Measurements from ENCODE around the gene KBTBD12. TPM values are rescaled to one million over a fixed set of nuclear protein-coding genes. Genes with fewer than 3 reads are reported as not detected.
A peak's percentile ranks its signal among the peaks of the same experiment; 100 is the strongest.

Gene KBTBD12
- total and polyA plus RNA-seq, 11 donors: 13.2 to 47.1 (median 29.7) TPM

DNA sequence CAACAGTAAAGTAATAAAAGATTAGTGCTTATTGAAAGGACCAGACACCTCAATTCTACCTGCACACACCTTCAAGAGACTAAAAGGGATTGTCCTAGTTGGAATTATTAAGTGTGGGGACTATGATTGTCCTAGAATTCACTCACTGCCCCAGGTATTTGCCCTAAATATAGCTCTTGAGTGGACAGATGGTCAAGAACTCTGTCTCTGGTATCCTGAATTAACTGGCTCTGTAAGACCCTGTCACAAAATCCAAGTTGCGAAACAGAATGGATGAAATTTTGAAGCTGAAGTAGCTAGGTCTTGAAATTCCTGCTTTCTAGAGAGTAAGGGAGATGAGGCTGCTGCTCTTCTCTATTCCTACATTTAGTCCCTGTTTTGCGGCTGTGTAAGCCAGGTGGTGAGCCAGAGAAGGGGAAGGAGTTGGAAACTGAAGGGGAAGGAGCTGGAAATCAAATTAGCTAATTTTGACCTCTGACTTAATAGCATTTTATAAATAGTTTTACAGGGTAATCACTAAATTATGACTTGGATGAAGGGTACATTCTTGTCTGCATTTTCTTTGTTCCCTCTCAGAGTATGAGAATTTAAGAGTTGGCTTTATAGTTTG lies 34.5 kb downstream of the KBTBD12 start:
- H3K27me3 ChIP-seq: no peaks in the 10 kb centered on the region

DNA sequence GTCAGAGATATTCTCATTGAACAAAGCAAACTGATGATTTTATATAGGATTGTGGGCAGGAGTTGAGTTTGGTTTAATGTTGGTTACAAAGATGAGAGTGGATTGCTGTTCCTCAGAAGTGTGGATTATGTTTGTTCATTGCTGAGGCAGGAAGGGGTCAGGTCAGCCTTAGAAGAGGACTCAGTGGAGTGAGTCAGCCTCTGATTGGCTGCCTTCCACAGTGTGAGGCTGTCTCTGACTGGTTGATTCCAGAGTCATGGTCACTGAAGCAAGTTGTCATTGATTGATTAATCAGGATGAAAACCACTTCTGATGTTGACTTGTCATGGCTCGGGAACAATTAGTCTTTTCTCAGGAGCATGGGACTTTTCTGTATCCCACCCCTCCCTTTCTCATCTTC lies 36.2 kb downstream of the KBTBD12 start:
- no peak for TF ChIP-seq POLR2A (IDR thresholded peaks at IDR 0.05)
- TF ChIP-seq, protein P1, sequence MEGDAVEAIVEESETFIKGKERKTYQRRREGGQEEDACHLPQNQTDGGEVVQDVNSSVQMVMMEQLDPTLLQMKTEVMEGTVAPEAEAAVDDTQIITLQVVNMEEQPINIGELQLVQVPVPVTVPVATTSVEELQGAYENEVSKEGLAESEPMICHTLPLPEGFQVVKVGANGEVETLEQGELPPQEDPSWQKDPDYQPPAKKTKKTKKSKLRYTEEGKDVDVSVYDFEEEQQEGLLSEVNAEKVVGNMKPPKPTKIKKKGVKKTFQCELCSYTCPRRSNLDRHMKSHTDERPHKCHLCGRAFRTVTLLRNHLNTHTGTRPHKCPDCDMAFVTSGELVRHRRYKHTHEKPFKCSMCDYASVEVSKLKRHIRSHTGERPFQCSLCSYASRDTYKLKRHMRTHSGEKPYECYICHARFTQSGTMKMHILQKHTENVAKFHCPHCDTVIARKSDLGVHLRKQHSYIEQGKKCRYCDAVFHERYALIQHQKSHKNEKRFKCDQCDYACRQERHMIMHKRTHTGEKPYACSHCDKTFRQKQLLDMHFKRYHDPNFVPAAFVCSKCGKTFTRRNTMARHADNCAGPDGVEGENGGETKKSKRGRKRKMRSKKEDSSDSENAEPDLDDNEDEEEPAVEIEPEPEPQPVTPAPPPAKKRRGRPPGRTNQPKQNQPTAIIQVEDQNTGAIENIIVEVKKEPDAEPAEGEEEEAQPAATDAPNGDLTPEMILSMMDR (IDR thresholded peaks at IDR 0.05): no peak
- peak in 1 of 5 donors; percentile 44 for DNase-seq

More for the DNA sequence above, 34.5 kb downstream of the KBTBD12 start:
- Histone ChIP-seq H3K4me1 (peaks cover 0 to 28% (median 16%) of the 10 kb centered on the region in 12 donors), H3K27ac (peak overlapping the region in 8 of 12 donors; percentile 30 to 90 (median 74)), H3K9me3 (no peaks in the 10 kb centered on the region), H3K36me3 (peaks cover 0 to 5% (median 0%) of the 10 kb centered on the region in 9 donors), H3K4me3 (no peak overlapping the region)
- ATAC-seq: no peak
- TF ChIP-seq POLR2A (IDR thresholded peaks at IDR 0.05): no peak
- TF ChIP-seq, protein P1 (IDR thresholded peaks at IDR 0.05): no peak
- 65 to 71% (median 71%) methylated on average over 2 of the region's 2 CpGs for WGBS, 4 donors
- intact Hi-C loops (cut with DNase I): loop anchor here in 3 of 10 donors (5.0 kb wide), 1 partner anchor 32 kb away; the partner anchor contains the start of gene KBTBD12 (in 3 of the 3)
- no peak for DNase-seq

DNA sequence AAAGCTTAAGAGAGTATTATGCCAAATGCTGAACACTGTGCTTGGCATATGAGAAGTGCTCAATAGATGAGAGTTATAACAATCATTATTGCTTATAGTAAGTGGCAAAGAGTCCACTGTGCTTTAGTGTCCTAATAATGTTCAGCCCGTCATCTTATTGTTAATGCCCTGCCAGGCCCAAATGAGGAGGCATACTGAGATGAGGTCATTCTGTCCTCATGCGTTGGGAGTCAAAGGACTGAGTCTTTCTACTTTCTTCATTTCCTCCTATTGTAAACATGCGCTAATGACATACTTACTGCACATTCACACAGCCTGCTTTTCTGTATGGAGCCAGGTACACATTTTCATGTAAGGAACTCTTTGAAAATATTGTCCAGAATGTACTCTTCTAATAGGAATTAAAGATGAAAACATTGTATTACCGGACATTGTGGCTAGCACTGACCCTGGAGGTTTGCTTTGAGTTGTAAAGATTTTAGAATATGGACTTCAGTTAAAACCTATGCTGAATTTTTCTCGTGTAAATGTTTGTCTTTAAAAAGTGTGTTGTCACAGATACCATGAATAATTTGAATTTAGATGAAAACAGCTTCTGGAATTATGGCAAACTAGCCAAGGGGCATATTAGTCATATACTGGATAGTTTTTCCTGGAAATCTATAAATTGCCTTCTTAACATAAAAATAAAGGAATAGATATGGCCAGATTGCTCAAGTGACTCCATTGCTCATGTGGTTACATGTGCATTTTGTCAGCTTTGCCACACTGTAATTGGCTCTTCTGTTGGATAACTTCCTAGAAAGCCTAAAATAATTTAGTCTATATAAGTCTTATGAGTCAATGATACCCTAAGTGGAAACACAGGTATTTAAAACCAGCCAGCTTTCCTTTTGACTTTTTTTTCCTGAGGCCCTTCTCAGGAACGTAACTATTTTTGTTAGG lies 38.3 kb downstream of the KBTBD12 start:
- Histone ChIP-seq H3K27me3 (no peaks in the 10 kb centered on the region), H3K36me3 (no peaks in the 10 kb centered on the region), H3K9me3 (no peaks in the 10 kb centered on the region), H3K4me3 (no peak overlapping the region), H3K4me1 (peaks cover 0 to 46% (median 24%) of the 10 kb centered on the region in 12 donors), H3K27ac (peak overlapping the region; percentile 63 to 95 (median 86))
- DNase-seq (no peak), ATAC-seq (peak; percentile 58 to 85 (median 65))
- 37 to 48% (median 44%) methylated on average over 6 of the region's 6 CpGs for WGBS, 4 donors
- TF ChIP-seq POLR2A (IDR thresholded peaks at IDR 0.05): no peak
- TF ChIP-seq, protein P1 (IDR thresholded peaks at IDR 0.05): no peak
- intact Hi-C loops (cut with DNase I): loop anchor here in 3 of 10 donors (5.0 kb wide), 1 partner anchor 36 kb away; the partner anchor contains the start of gene KBTBD12 (in 3 of the 3)

More for the DNA sequence above, 36.2 kb downstream of the KBTBD12 start:
- WGBS, 4 donors: 90 to 95% (median 93%) methylated on average over 1 of the region's 1 CpG
- no peaks in the 10 kb centered on the region for H3K27me3 ChIP-seq
- peaks cover 0 to 42% (median 24%) of the 10 kb centered on the region in 12 donors for H3K4me1 ChIP-seq
- peak in 1 of 4 donors; percentile 38 for ATAC-seq
- H3K9me3 ChIP-seq: no peaks in the 10 kb centered on the region
- no peak overlapping the region for H3K4me3 ChIP-seq
- peaks cover 0 to 5% (median 0%) of the 10 kb centered on the region in 9 donors for H3K36me3 ChIP-seq
- intact Hi-C loops (cut with DNase I): loop anchor here in 3 of 10 donors (5.0 kb wide), 1 partner anchor 34 kb away; the partner anchor contains the start of gene KBTBD12 (in 3 of the 3)
- H3K27ac ChIP-seq: peak overlapping the region in 6 of 12 donors; percentile 70 to 90 (median 88)

All from heart left ventricle (tissue), 16 donors.